Esophagus muscularis mucosa (tissue), 4 donors: ENCODE measurements around the gene COIL.

Source experiments
- EP300 ChIP-seq: sonication (generic); formaldehyde crosslinking; IDR thresholded peaks from one replicate; pipeline ENCODE4 v1.6.1; 2017; ENCODE audit warnings: antibody characterized with exemption
- POLR2A ChIP-seq: fragments of 450-650 bp; IDR thresholded peaks from one replicate; pipeline ENCODE4 v1.6.1; 2017; ENCODE audit warnings: antibody characterized with exemption, moderate library complexity, mild to moderate bottlenecking, low read depth
- TF ChIP-seq, protein P1 (sequence below), 3 experiments: fragments of 200-600 bp in 2 of 3; fragments of 450-650 bp in 1 of 3; sonication (generic) in 2 of 3; IDR thresholded peaks; one replicate each; pipeline ENCODE4 v1.5.1; 2017 to 2019; ENCODE audit warnings: antibody characterized with exemption in 3 of 3, mild to moderate bottlenecking in 2 of 3, moderate library complexity in 1 of 3

- TF ChIP-seq POLR2A = no peak
- TF ChIP-seq, protein P1, sequence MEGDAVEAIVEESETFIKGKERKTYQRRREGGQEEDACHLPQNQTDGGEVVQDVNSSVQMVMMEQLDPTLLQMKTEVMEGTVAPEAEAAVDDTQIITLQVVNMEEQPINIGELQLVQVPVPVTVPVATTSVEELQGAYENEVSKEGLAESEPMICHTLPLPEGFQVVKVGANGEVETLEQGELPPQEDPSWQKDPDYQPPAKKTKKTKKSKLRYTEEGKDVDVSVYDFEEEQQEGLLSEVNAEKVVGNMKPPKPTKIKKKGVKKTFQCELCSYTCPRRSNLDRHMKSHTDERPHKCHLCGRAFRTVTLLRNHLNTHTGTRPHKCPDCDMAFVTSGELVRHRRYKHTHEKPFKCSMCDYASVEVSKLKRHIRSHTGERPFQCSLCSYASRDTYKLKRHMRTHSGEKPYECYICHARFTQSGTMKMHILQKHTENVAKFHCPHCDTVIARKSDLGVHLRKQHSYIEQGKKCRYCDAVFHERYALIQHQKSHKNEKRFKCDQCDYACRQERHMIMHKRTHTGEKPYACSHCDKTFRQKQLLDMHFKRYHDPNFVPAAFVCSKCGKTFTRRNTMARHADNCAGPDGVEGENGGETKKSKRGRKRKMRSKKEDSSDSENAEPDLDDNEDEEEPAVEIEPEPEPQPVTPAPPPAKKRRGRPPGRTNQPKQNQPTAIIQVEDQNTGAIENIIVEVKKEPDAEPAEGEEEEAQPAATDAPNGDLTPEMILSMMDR (IDR thresholded peaks at IDR 0.05) = no peak
- no peak for TF ChIP-seq EP300
Observed at GRCh38 chr17:56894859-56895455, 65.9 kb downstream of the COIL start.
